Neural cell (in vitro differentiated cells): ENCODE measurements around the gene PDE6G. TPM values are rescaled to one million over a fixed set of nuclear protein-coding genes. Genes with fewer than 3 reads are reported as not detected.

Experiments used
- H2AFZ ChIP-seq: fragments of 200-600, 300-800 bp; sonication (generic), shearing (Covaris generic); 2 replicates; pipeline ENCODE4 v1.6.0; 2014; ENCODE audit warnings: low read depth, mild to moderate bottlenecking, antibody characterized with exemption, low read length, moderate library complexity
- H3F3A ChIP-seq: fragments of 200-600 bp; shearing (Covaris generic); 2 replicates; pipeline ENCODE4 v1.6.1; 2016; ENCODE audit warnings: mild to moderate bottlenecking, moderate library complexity, mixed read lengths, antibody characterized with exemption, low read length; ENCODE audit not compliant: insufficient read depth, poor library complexity, severe bottlenecking
- H3K27ac ChIP-seq: fragments of 200-600, 300-800 bp; sonication (generic), shearing (Covaris generic); 2 replicates; pipeline ENCODE4 v1.5.1; 2014; ENCODE audit warnings: mild to moderate bottlenecking, low read length, moderate library complexity
- H3K27me3 ChIP-seq: fragments of 300-800, 200-600 bp; sonication (generic), shearing (Covaris generic); 2 replicates; pipeline ENCODE4 v1.6.0; 2014; ENCODE audit warnings: mild to moderate bottlenecking, low read depth, low read length, moderate library complexity; ENCODE audit not compliant: insufficient read depth
- H3K36me3 ChIP-seq: fragments of 300-800, 200-600 bp; sonication (generic), shearing (Covaris generic); 2 replicates; pipeline ENCODE4 v1.5.1; 2014; ENCODE audit warnings: mild to moderate bottlenecking, antibody characterized with exemption, low read length, moderate library complexity; ENCODE audit not compliant: insufficient read depth
- H3K4me2 ChIP-seq: fragments of 300-800, 200-600 bp; sonication (generic), shearing (Covaris generic); 2 replicates; pipeline ENCODE4 v1.6.0; 2014; ENCODE audit warnings: mild to moderate bottlenecking, low read length
- H3K4me3 ChIP-seq: fragments of 300-800, 200-600 bp; sonication (generic), shearing (Covaris generic); 2 replicates; pipeline ENCODE4 v1.5.1; 2014; ENCODE audit warnings: mild to moderate bottlenecking, low read length, moderate library complexity
- H3K79me2 ChIP-seq: fragments of 200-600 bp; shearing (Covaris generic); replicated peaks from 2 replicates; pipeline ENCODE4 v1.6.0; 2014; ENCODE audit warnings: mild to moderate bottlenecking, low read length, moderate library complexity; ENCODE audit not compliant: insufficient read depth
- H3K9ac ChIP-seq: fragments of 300-800, 200-600 bp; sonication (generic), shearing (Covaris generic); 2 replicates; pipeline ENCODE4 v1.6.1; 2016; ENCODE audit warnings: mild to moderate bottlenecking, low read length, mixed read lengths
- H3K9me2 ChIP-seq: fragments of 200-600 bp; shearing (Covaris generic); 2 replicates; pipeline ENCODE4 v1.6.1; 2016; ENCODE audit warnings: mild to moderate bottlenecking, low read length, mixed read lengths; ENCODE audit not compliant: insufficient read depth
- H3K9me3 ChIP-seq: fragments of 200-600, 300-800 bp; sonication (generic), shearing (Covaris generic); 2 replicates; pipeline ENCODE4 v1.6.1; 2016; ENCODE audit warnings: mild to moderate bottlenecking, mixed run types, low read length, moderate library complexity, mixed read lengths
- H4K20me1 ChIP-seq: fragments of 200-600 bp; shearing (Covaris generic); 2 replicates; pipeline ENCODE4 v1.6.1; 2016; ENCODE audit warnings: mild to moderate bottlenecking, mixed run types; ENCODE audit not compliant: insufficient read depth
- EP300 ChIP-seq: fragments of 450-650 bp; conservative IDR thresholded peaks from 2 replicates; pipeline ENCODE4 v1.6.1; 2014; ENCODE audit warnings: antibody characterized with exemption, mild to moderate bottlenecking, moderate library complexity; ENCODE audit not compliant: poor library complexity, severe bottlenecking
- EZH2 ChIP-seq: fragments of 200-600, 300-800 bp; shearing (Covaris generic), sonication (generic); IDR thresholded peaks from 2 replicates; pipeline ENCODE4 v1.6.1; 2014; ENCODE audit warnings: antibody characterized with exemption, low read length, borderline replicate concordance, mild to moderate bottlenecking; ENCODE audit not compliant: insufficient read depth, poor library complexity, severe bottlenecking
- MXI1 ChIP-seq: fragments of 450-650 bp; conservative IDR thresholded peaks from 2 replicates; pipeline ENCODE4 v1.6.1; 2014; ENCODE audit warnings: antibody characterized with exemption, mild to moderate bottlenecking; ENCODE audit not compliant: poor library complexity, severe bottlenecking
- POLR2AphosphoS5 ChIP-seq: IDR thresholded peaks from 2 replicates; pipeline ENCODE4 v1.6.1; 2012
- RAD21 ChIP-seq: fragments of 450-650 bp; conservative IDR thresholded peaks from 2 replicates; pipeline ENCODE4 v1.6.1; 2014; ENCODE audit warnings: antibody characterized with exemption, mild to moderate bottlenecking, moderate library complexity
- SMC3 ChIP-seq: fragments of 450-650 bp; conservative IDR thresholded peaks from 2 replicates; pipeline ENCODE4 v1.6.1; 2014; ENCODE audit warnings: antibody characterized with exemption, mild to moderate bottlenecking, moderate library complexity; ENCODE audit not compliant: poor library complexity
- TAF1 ChIP-seq: IDR thresholded peaks from 2 replicates; pipeline ENCODE4 v1.6.1; 2012; ENCODE audit warnings: low read depth
- polyA plus RNA-seq: library from polyadenylated mRNA; depleted of rRNA; stranded (reverse); fragments of >200 nt; gene quantifications from 2 replicates; pipeline ENCODE4 v1.2.3, GENCODE V29; 2014
- TF ChIP-seq, protein P1 (sequence below): fragments of 450-650 bp; IDR thresholded peaks from 2 replicates; pipeline ENCODE4 v1.5.1; 2014; ENCODE audit warnings: antibody characterized with exemption, mild to moderate bottlenecking, moderate library complexity; ENCODE audit not compliant: poor library complexity, severe bottlenecking
- TF ChIP-seq, protein P2 (sequence below): IDR thresholded peaks from 2 replicates; pipeline ENCODE4 v1.6.1; 2012; ENCODE audit warnings: borderline replicate concordance

The PDE6G gene
- polyA plus RNA-seq, 1 donor from 2014 or later, result not detected

DNA sequence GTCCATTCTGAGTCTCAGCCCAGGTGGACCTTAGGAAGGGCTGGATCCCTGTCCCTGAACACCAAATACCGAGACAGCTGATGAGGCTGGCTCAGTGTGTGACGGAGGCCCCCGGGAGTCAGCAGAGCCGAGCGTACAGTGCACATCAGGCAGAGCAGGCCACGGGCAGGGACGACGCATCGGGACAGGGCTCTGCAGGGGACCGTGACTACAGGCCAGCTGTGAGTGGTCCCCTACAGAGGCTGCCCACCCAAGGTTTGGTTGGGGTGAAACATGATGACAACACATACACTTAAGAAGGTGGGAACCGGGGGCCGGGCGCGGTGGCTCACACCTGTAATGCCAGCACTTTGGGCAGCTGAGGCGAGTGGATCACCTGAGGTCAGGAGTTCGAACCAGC is 16.6 kb upstream of the PDE6G start:
- H3K4me2 ChIP-seq, result no peak overlapping the region
- H2AFZ ChIP-seq, result no peak overlapping the region
- H3K36me3 ChIP-seq, result no peaks in the 10 kb centered on the region
- H3K4me3 ChIP-seq, result no peak overlapping the region
- no peak overlapping the region for H3K9ac ChIP-seq
- TF ChIP-seq MXI1, result no peak
- TF ChIP-seq EP300, result no peak
- no peak for TF ChIP-seq EZH2
- no peak for TF ChIP-seq SMC3
- no peak for TF ChIP-seq TAF1
- TF ChIP-seq POLR2AphosphoS5, result no peak
- TF ChIP-seq, protein P1, sequence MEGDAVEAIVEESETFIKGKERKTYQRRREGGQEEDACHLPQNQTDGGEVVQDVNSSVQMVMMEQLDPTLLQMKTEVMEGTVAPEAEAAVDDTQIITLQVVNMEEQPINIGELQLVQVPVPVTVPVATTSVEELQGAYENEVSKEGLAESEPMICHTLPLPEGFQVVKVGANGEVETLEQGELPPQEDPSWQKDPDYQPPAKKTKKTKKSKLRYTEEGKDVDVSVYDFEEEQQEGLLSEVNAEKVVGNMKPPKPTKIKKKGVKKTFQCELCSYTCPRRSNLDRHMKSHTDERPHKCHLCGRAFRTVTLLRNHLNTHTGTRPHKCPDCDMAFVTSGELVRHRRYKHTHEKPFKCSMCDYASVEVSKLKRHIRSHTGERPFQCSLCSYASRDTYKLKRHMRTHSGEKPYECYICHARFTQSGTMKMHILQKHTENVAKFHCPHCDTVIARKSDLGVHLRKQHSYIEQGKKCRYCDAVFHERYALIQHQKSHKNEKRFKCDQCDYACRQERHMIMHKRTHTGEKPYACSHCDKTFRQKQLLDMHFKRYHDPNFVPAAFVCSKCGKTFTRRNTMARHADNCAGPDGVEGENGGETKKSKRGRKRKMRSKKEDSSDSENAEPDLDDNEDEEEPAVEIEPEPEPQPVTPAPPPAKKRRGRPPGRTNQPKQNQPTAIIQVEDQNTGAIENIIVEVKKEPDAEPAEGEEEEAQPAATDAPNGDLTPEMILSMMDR, result no peak
- no peaks in the 10 kb centered on the region for H3K9me2 ChIP-seq
- H3K79me2 ChIP-seq, result peaks cover 1% of the 10 kb centered on the region
- H3K27ac ChIP-seq, result no peak overlapping the region
- H3K27me3 ChIP-seq, result no peaks in the 10 kb centered on the region
- H4K20me1 ChIP-seq, result no peaks in the 10 kb centered on the region
- no peaks in the 10 kb centered on the region for H3K9me3 ChIP-seq
- H3F3A ChIP-seq, result no peaks in the 10 kb centered on the region

DNA sequence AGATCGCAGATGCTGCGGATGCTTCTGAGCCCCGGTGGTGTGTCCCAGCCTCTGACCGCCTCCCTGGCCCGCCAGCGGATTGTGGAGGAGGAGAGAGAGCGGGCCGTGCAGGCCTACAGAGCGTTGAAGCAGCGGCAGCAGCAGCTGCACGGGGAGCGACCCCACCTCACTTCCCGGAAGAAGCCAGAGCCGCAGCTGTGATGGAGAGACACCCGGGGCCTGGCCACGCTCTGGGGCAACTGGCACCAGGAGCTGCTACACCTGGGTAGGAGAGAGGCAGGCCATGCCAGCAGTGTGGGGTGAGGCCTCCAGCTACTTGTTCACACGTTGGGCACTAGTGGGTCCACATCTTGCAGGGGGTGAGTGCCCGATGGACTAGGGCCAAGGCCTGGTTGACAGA is 16.2 kb upstream of the PDE6G start:
- Histone ChIP-seq H3K4me3 (no peak overlapping the region), H3K36me3 (no peaks in the 10 kb centered on the region), H3K9me2 (no peaks in the 10 kb centered on the region), H3K4me2 (no peak overlapping the region), H3K9me3 (no peaks in the 10 kb centered on the region), H2AFZ (no peak overlapping the region), H3K27me3 (no peaks in the 10 kb centered on the region), H3K79me2 (peaks cover 6% of the 10 kb centered on the region), H3K9ac (no peak overlapping the region), H3K27ac (no peak overlapping the region), H4K20me1 (no peaks in the 10 kb centered on the region), H3F3A (no peaks in the 10 kb centered on the region)
- TF ChIP-seq POLR2AphosphoS5 (no peak), TAF1 (no peak), EP300 (no peak), SMC3 (no peak), MXI1 (no peak), RAD21 (no peak), EZH2 (no peak)
- TF ChIP-seq, protein P2, sequence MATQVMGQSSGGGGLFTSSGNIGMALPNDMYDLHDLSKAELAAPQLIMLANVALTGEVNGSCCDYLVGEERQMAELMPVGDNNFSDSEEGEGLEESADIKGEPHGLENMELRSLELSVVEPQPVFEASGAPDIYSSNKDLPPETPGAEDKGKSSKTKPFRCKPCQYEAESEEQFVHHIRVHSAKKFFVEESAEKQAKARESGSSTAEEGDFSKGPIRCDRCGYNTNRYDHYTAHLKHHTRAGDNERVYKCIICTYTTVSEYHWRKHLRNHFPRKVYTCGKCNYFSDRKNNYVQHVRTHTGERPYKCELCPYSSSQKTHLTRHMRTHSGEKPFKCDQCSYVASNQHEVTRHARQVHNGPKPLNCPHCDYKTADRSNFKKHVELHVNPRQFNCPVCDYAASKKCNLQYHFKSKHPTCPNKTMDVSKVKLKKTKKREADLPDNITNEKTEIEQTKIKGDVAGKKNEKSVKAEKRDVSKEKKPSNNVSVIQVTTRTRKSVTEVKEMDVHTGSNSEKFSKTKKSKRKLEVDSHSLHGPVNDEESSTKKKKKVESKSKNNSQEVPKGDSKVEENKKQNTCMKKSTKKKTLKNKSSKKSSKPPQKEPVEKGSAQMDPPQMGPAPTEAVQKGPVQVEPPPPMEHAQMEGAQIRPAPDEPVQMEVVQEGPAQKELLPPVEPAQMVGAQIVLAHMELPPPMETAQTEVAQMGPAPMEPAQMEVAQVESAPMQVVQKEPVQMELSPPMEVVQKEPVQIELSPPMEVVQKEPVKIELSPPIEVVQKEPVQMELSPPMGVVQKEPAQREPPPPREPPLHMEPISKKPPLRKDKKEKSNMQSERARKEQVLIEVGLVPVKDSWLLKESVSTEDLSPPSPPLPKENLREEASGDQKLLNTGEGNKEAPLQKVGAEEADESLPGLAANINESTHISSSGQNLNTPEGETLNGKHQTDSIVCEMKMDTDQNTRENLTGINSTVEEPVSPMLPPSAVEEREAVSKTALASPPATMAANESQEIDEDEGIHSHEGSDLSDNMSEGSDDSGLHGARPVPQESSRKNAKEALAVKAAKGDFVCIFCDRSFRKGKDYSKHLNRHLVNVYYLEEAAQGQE, result no peak
- TF ChIP-seq, protein P1, result no peak
